H1 (cell line): ENCODE data around the gene HTD2. TPM values are rescaled to one million over a fixed set of nuclear protein-coding genes. Genes with fewer than 3 reads are reported as not detected.

Experiments
- CTCF ChIA-PET: fragments of 300-600 bp; sonication (Branson Sonifier 250); formaldehyde crosslinking; loops from one replicate; lab custom pipeline; 2021; ENCODE audit not compliant: partially characterized antibody; lab: Charles Lee
- POLR2A ChIA-PET: fragments of 300-600 bp; sonication (Branson Sonifier 250); formaldehyde crosslinking; loops from one replicate; lab custom pipeline; 2021; ENCODE audit warnings: inconsistent platforms; ENCODE audit not compliant: partially characterized antibody; lab: Charles Lee
- DNase-seq, 2 experiments: peaks; one replicate each; pipeline versions ENCODE4 v3.0.0 to v3.0.0-alpha.2; 2010 to 2022; ENCODE audit warnings: low spot score in 2 of 2, low read depth in 1 of 2, mixed read lengths in 1 of 2
- FAIRE-seq: peaks from 2 replicates; lab custom pipeline; 2011; peaks lifted over from hg19 to GRCh38; lab: Jason Lieb, UNC
- H2AFZ ChIP-seq: 2 replicates; pipeline ENCODE4 v1.8.1; 2012; ENCODE audit warnings: low read length, inconsistent platforms
- H2AK5ac ChIP-seq: 2 replicates; pipeline ENCODE4 v1.6.1; 2013; ENCODE audit warnings: low read depth, low read length
- H2BK120ac ChIP-seq: replicated peaks from 2 replicates; pipeline ENCODE3; 2013; ENCODE audit warnings: low read depth, low read length, inconsistent platforms
- H2BK12ac ChIP-seq: 2 replicates; pipeline ENCODE4 v1.6.1; 2013; ENCODE audit warnings: low read depth, low read length
- H2BK15ac ChIP-seq: 2 replicates; pipeline ENCODE4 v1.6.1; 2013; ENCODE audit warnings: low read length
- H2BK20ac ChIP-seq: 2 replicates; pipeline ENCODE4 v1.6.1; 2013; ENCODE audit warnings: low read length
- H2BK5ac ChIP-seq: 2 replicates; pipeline ENCODE4 v1.6.1; 2013; ENCODE audit warnings: low read depth, low read length
- H3K14ac ChIP-seq: 2 replicates; pipeline ENCODE4 v1.6.1; 2013; ENCODE audit warnings: inconsistent platforms; ENCODE audit not compliant: insufficient read length
- H3K18ac ChIP-seq: 2 replicates; pipeline ENCODE4 v1.6.1; 2013; ENCODE audit warnings: low read length; ENCODE audit errors: extremely low read depth
- H3K23ac ChIP-seq: 2 replicates; pipeline ENCODE4 v1.6.1; 2013; ENCODE audit warnings: inconsistent platforms; ENCODE audit not compliant: insufficient read length
- H3K23me2 ChIP-seq: 2 replicates; pipeline ENCODE4 v1.6.1; 2013; ENCODE audit warnings: low read depth, low read length
- H3K27ac ChIP-seq: 2 replicates; pipeline ENCODE4 v1.6.1; 2011; ENCODE audit warnings: low read depth, low read length, inconsistent platforms
- H3K27me3 ChIP-seq, 4 experiments: replicated peaks in 1 of 4; 1 replicate in 1 of 4; 2 replicates in 3 of 4; pipeline versions ENCODE4 v1.6.1 to v1.8.1; 2011 to 2013; ENCODE audit warnings: low read length in 3 of 4, mild to moderate bottlenecking in 3 of 4, inconsistent platforms in 2 of 4, mixed read lengths in 2 of 4, moderate library complexity in 1 of 4; ENCODE audit not compliant: control insufficient read depth in 3 of 4, insufficient read depth in 3 of 4; ENCODE audit errors: extremely low read depth in 1 of 4
- H3K36me3 ChIP-seq, 4 experiments: 2 replicates each; pipeline versions ENCODE4 v1.6.1 to v1.8.1; 2011 to 2013; ENCODE audit warnings: mild to moderate bottlenecking in 4 of 4, low read length in 3 of 4, moderate library complexity in 2 of 4, control low read depth in 1 of 4, inconsistent platforms in 1 of 4; ENCODE audit not compliant: insufficient read depth in 4 of 4, control insufficient read depth in 2 of 4
- H3K4ac ChIP-seq: replicated peaks from 2 replicates; pipeline ENCODE3; 2013; ENCODE audit warnings: low read length, low read depth, mixed read lengths, inconsistent platforms; ENCODE audit not compliant: insufficient read length
- H3K4me1 ChIP-seq, 4 experiments: replicated peaks in 1 of 4; 1 replicate in 1 of 4; 2 replicates in 3 of 4; pipeline versions ENCODE4 v1.6.1 to v1.8.1; 2011 to 2013; ENCODE audit warnings: low read length in 3 of 4, inconsistent platforms in 2 of 4, mixed read lengths in 1 of 4; ENCODE audit not compliant: insufficient read depth in 4 of 4, control insufficient read depth in 3 of 4
- H3K4me2 ChIP-seq, 2 experiments: 2 replicates each; pipeline versions ENCODE4 v1.6.1 to v1.8.1; 2011 to 2013; ENCODE audit warnings: low read depth in 2 of 2, low read length in 2 of 2, control low read depth in 1 of 2, inconsistent platforms in 1 of 2, mild to moderate bottlenecking in 1 of 2; ENCODE audit not compliant: insufficient read depth in 1 of 2
- H3K4me3 ChIP-seq, 4 experiments: fragments of 200-600, 300-600 bp in 1 of 4; sonication (generic), shearing (Covaris generic), sonication (Bioruptor Twin) in 1 of 4; 2 replicates each; pipeline versions ENCODE4 v1.5.1 to v1.8.1; 2011 to 2016; ENCODE audit warnings: low read length in 4 of 4, low read depth in 3 of 4, control low read depth in 2 of 4, inconsistent platforms in 2 of 4, mild to moderate bottlenecking in 2 of 4, mixed read lengths in 1 of 4, moderate library complexity in 1 of 4; ENCODE audit not compliant: insufficient read depth in 2 of 4; ENCODE audit errors: extremely low read depth in 1 of 4
- H3K56ac ChIP-seq: replicated peaks from 2 replicates; pipeline ENCODE3; 2013; ENCODE audit warnings: low read depth, mild to moderate bottlenecking, mixed read lengths, low read length, inconsistent platforms; ENCODE audit not compliant: insufficient read length
- H3K79me1 ChIP-seq: 2 replicates; pipeline ENCODE4 v1.6.1; 2013; ENCODE audit warnings: low read depth, low read length, control low read depth
- H3K79me2 ChIP-seq, 2 experiments: 2 replicates each; pipeline versions ENCODE4 v1.6.1 to v1.8.1; 2012 to 2013; ENCODE audit warnings: low read length in 2 of 2, mild to moderate bottlenecking in 2 of 2, inconsistent platforms in 1 of 2; ENCODE audit not compliant: insufficient read depth in 2 of 2, control insufficient read depth in 1 of 2
- H3K9ac ChIP-seq, 4 experiments: replicated peaks in 1 of 4; 1 replicate in 1 of 4; 2 replicates in 3 of 4; pipeline versions ENCODE4 v1.6.1 to v1.8.1; 2011 to 2013; ENCODE audit warnings: low read depth in 3 of 4, low read length in 3 of 4, control low read depth in 2 of 4, mild to moderate bottlenecking in 2 of 4, moderate library complexity in 2 of 4, inconsistent platforms in 1 of 4; ENCODE audit errors: extremely low read depth in 1 of 4
- H3K9me3 ChIP-seq, 2 experiments: 2 replicates each; pipeline versions ENCODE4 v1.6.1 to v1.8.1; 2012 to 2013; ENCODE audit warnings: mild to moderate bottlenecking in 2 of 2, moderate library complexity in 2 of 2, control low read depth in 1 of 2, inconsistent platforms in 1 of 2, low read depth in 1 of 2, low read length in 1 of 2, mixed read lengths in 1 of 2; ENCODE audit not compliant: insufficient read depth in 2 of 2
- H4K20me1 ChIP-seq, 2 experiments: replicated peaks in 1 of 2; 2 replicates each; pipeline versions ENCODE3 to v1.8.1; 2011 to 2013; ENCODE audit warnings: inconsistent platforms in 2 of 2, low read length in 2 of 2, mild to moderate bottlenecking in 1 of 2; ENCODE audit not compliant: insufficient read depth in 2 of 2, control insufficient read depth in 1 of 2
- H4K5ac ChIP-seq: 2 replicates; pipeline ENCODE4 v1.6.1; 2013; ENCODE audit warnings: low read length, low read depth, mixed read lengths, inconsistent platforms; ENCODE audit not compliant: insufficient read length
- H4K8ac ChIP-seq: 2 replicates; pipeline ENCODE4 v1.8.0; 2013; ENCODE audit warnings: mild to moderate bottlenecking, moderate library complexity, low read length, inconsistent platforms; ENCODE audit not compliant: insufficient read depth; ENCODE audit errors: extremely low read depth
- H4K91ac ChIP-seq: replicated peaks from 2 replicates; pipeline ENCODE3; 2013; ENCODE audit warnings: low read length, mixed read lengths, inconsistent platforms; ENCODE audit not compliant: insufficient read length
- ASH2L ChIP-seq: fragments of 200-600, 300-600 bp; sonication (generic); IDR thresholded peaks from one replicate; pipeline ENCODE4 v1.7.1; 2017; ENCODE audit warnings: low read length
- GABPA ChIP-seq: IDR thresholded peaks from 2 replicates; pipeline ENCODE4 v1.6.1; 2011; ENCODE audit warnings: mild to moderate bottlenecking, low read length, moderate library complexity, borderline replicate concordance; ENCODE audit not compliant: insufficient read depth
- JUN ChIP-seq: IDR thresholded peaks from 2 replicates; pipeline ENCODE4 v1.6.1; 2011; ENCODE audit warnings: low read depth, mild to moderate bottlenecking, improper control_type of control experiment, low read length
- SIX5 ChIP-seq: IDR thresholded peaks from 2 replicates; pipeline ENCODE4 v1.6.1; 2011; ENCODE audit warnings: mild to moderate bottlenecking, low read depth, low read length
- SP1 ChIP-seq: IDR thresholded peaks from 2 replicates; pipeline ENCODE4 v1.6.1; 2011; ENCODE audit warnings: low read depth, low read length
- SP2 ChIP-seq: IDR thresholded peaks from 2 replicates; pipeline ENCODE4 v1.6.1; 2012; ENCODE audit warnings: mild to moderate bottlenecking, low read length, inconsistent platforms
- SP4 ChIP-seq: IDR thresholded peaks from 2 replicates; pipeline ENCODE4 v1.6.1; 2012; ENCODE audit warnings: low read length, inconsistent platforms
- YY1 ChIP-seq: IDR thresholded peaks from 2 replicates; pipeline ENCODE4 v1.6.1; 2011; ENCODE audit warnings: low read depth, mild to moderate bottlenecking, low read length
- WGBS, 2 experiments: shearing (Covaris generic) in 1 of 2; methylation state at CpG; one replicate each; pipeline versions ENCODE4 v1.1.6 to v1.1.7; 2013 to 2015; ENCODE audit warnings: low lambda C conversion rate in 2 of 2, mixed read lengths in 2 of 2, inconsistent platforms in 1 of 2, low coverage in 1 of 2, missing lambda C conversion rate in 1 of 2; ENCODE audit not compliant: insufficient replicate concordance in 2 of 2, insufficient coverage in 1 of 2, insufficient read length in 1 of 2; ENCODE audit errors: extremely low coverage in 1 of 2, missing lambda C conversion rate in 1 of 2; 5-methylcytosine and 5-hydroxymethylcytosine counted together
- polyA plus RNA-seq, 7 experiments: library from polyadenylated mRNA; depleted of rRNA in 3 of 7; stranded (reverse) in 5 of 7; unstranded in 2 of 7; fragments of >200 nt in 5 of 7; fragments of 200-250 nt in 2 of 7; gene quantifications; 1 replicate in 5 of 7; 2 replicates in 1 of 7; 4 replicates in 1 of 7; pipeline versions ENCODE4 v1.2.1 to v1.2.3, GENCODE V29; 2011 to 2013; ENCODE audit warnings: missing spikeins in 2 of 7, mixed read lengths in 2 of 7
- total RNA-seq: library from RNA; stranded (reverse); fragmentation: NEBNext Ultra II Directional; extraction: Animal tissue kit (Norgen Biotek cat#: 25700); gene quantifications from 2 replicates; pipeline ENCODE4 v1.2.1, GENCODE V29; 2021

Gene HTD2
- total and polyA plus RNA-seq, 2 of the 8 experiments (the other 6 are each of a cell fraction or from before 2014, with no cell fraction given): 8.8 to 10.8 TPM

DNA sequence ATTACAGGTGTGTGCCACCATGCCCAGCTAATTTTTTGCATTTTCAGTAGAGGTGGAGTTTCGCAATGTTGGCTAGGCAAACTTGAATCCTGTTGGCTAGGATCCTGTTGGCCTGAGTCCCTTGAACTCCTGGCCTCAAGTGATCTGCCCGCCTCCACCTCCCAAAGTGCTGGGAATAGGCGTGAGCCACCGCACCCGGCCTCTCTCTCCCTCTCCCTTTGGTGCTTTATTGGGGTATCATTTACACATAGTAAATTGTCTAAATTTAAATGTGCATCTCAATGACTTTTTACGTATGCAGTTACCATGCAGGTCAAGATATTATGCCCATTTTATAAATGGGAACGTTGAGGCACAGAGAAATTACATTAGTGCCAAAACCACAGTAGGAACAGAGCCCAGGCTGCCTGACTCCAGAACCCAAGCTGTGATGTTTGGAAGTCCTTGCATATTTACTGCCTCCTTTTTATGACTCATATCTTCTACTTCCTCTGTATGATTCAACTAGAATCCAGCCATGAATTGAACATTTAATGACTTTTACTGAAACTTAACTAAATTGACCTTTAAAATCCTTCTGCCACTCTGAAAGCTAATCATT, 34.3 kb upstream of the HTD2 start:
- ChIA-PET CTCF (interaction anchor here (0.6 to 2.7 kb wide), 7 partner anchors 14 to 138 kb away, joined by 3 to 9 read pairs (median 4); partner anchors contain the start of genes HTD2 and RPP14), POLR2A (interaction anchor here (1.9 kb wide), 1 partner anchor 35 kb away, joined by 5 read pairs; the partner anchor contains the start of genes HTD2 and RPP14)
- no peak overlapping the region for H3K14ac ChIP-seq
- H2AK5ac ChIP-seq: no peak overlapping the region
- no peak overlapping the region for H3K9ac ChIP-seq
- H3K27ac ChIP-seq: no peak overlapping the region
- no peak overlapping the region for H2BK5ac ChIP-seq
- no peaks in the 10 kb centered on the region for H3K79me1 ChIP-seq
- no peak overlapping the region for H2BK12ac ChIP-seq
- no peak overlapping the region for H4K91ac ChIP-seq
- no peak overlapping the region for H3K56ac ChIP-seq
- no peak for DNase-seq
- no peak for FAIRE-seq
- no peak overlapping the region for H2AFZ ChIP-seq
- no peak overlapping the region for H4K8ac ChIP-seq
- no peaks in the 10 kb centered on the region for H3K79me2 ChIP-seq
- H4K5ac ChIP-seq: no peak overlapping the region
- H4K20me1 ChIP-seq: no peaks in the 10 kb centered on the region
- H3K4me1 ChIP-seq: no peaks in the 10 kb centered on the region
- H3K18ac ChIP-seq: no peak overlapping the region
- peaks cover 4% of the 10 kb centered on the region; the same call in 1 of the 2 replicates for H3K23me2 ChIP-seq
- H3K36me3 ChIP-seq: no peaks in the 10 kb centered on the region
- H2BK120ac ChIP-seq: no peak overlapping the region
- no peak for TF ChIP-seq GABPA
- no peak for TF ChIP-seq YY1
- TF ChIP-seq SP1: no peak
- TF ChIP-seq SIX5: no peak
- no peak for TF ChIP-seq SP2
- no peak for TF ChIP-seq SP4
- TF ChIP-seq ASH2L: no peak
- no peak for TF ChIP-seq JUN
- H2BK15ac ChIP-seq: no peak overlapping the region
- H2BK20ac ChIP-seq: no peak overlapping the region
- H3K23ac ChIP-seq: no peak overlapping the region
- no peaks in the 10 kb centered on the region for H3K9me3 ChIP-seq
- no peaks in the 10 kb centered on the region for H3K27me3 ChIP-seq
- no peak overlapping the region for H3K4me3 ChIP-seq
- no peak overlapping the region for H3K4ac ChIP-seq
- 94% methylated on average over 7 of the region's 7 CpGs; no CpG with 5 or more reads in 1 of the 2 experiments for WGBS, 2 experiments
- no peak overlapping the region for H3K4me2 ChIP-seq
